B cell (primary cell): ENCODE measurements around the gene HAGH. TPM values are rescaled to one million over a fixed set of nuclear protein-coding genes. Genes with fewer than 3 reads are reported as not detected.

Experiments used
- ATAC-seq: fragments of 200-7000 bp; cut with Tn5 transposase; one replicate; pipeline ENCODE4 v1.10.0; 2021; ENCODE audit warnings: low read depth, mild to moderate bottlenecking, moderate number of reproducible peaks, moderate library complexity
- CTCF ChIA-PET: fragments of 350-600 bp; sonication (Branson Sonifier 250); formaldehyde crosslinking; loops from one replicate; lab custom pipeline; 2021; ENCODE audit warnings: antibody characterized with exemption, inconsistent platforms; lab: Charles Lee
- POLR2A ChIA-PET: fragments of 350-600 bp; sonication (Branson Sonifier 250); formaldehyde crosslinking; loops from one replicate; lab custom pipeline; 2021; ENCODE audit warnings: antibody characterized with exemption; lab: Charles Lee
- DNase-seq: peaks from one replicate; pipeline ENCODE4 v3.0.0; 2013
- H2AFZ ChIP-seq: 2 replicates; pipeline ENCODE4 v1.6.1; 2012; ENCODE audit warnings: mild to moderate bottlenecking, low read depth, low read length; ENCODE audit not compliant: insufficient read depth, poor library complexity, severe bottlenecking
- H3K27ac ChIP-seq, 2 donors: 1 replicate in 1 of 2; 2 replicates in 1 of 2; pipeline ENCODE4 v1.5.1; 2012 to 2013; ENCODE audit warnings: low read length in 2 of 2, mild to moderate bottlenecking in 2 of 2, moderate library complexity in 1 of 2
- H3K27me3 ChIP-seq, 4 experiments: fragments of 200-600 bp in 1 of 4; sonication (generic) in 1 of 4; replicated peaks in 1 of 4; 1 replicate in 2 of 4; 2 replicates in 2 of 4; pipeline versions ENCODE4 v1.6.1 to v1.7.0; 2013 to 2016; ENCODE audit warnings: low read length in 3 of 4, mild to moderate bottlenecking in 2 of 4, mixed read lengths in 1 of 4, moderate library complexity in 1 of 4; ENCODE audit not compliant: insufficient read depth in 4 of 4, control insufficient read depth in 3 of 4; ENCODE audit errors: control extremely low read depth in 1 of 4
- H3K36me3 ChIP-seq, 2 experiments: replicated peaks in 1 of 2; 1 replicate in 1 of 2; 2 replicates in 1 of 2; pipeline versions ENCODE4 v1.6.1 to v1.7.1; 2013; ENCODE audit warnings: low read length in 1 of 2; ENCODE audit not compliant: insufficient read depth in 2 of 2, control insufficient read depth in 1 of 2; ENCODE audit errors: control extremely low read depth in 1 of 2, extremely low read depth in 1 of 2
- H3K4me1 ChIP-seq, 2 donors: fragments of 200-600 bp in 1 of 2; sonication (generic) in 1 of 2; 1 replicate in 1 of 2; 2 replicates in 1 of 2; pipeline versions ENCODE4 v1.5.1 to v1.6.1; 2013 to 2017; ENCODE audit warnings: low read length in 2 of 2; ENCODE audit not compliant: control insufficient read depth in 2 of 2, insufficient read depth in 2 of 2
- H3K4me2 ChIP-seq: replicated peaks from 2 replicates; pipeline ENCODE3; 2012; ENCODE audit warnings: mild to moderate bottlenecking, low read depth, low read length; ENCODE audit not compliant: poor library complexity, severe bottlenecking
- H3K4me3 ChIP-seq, 5 experiments: fragments of 200-600 bp in 1 of 5; sonication (generic) in 1 of 5; 1 replicate in 3 of 5; 2 replicates in 2 of 5; pipeline versions ENCODE4 v1.5.1 to v1.7.0; 2011 to 2016; ENCODE audit warnings: low read length in 4 of 5, mild to moderate bottlenecking in 4 of 5, low read depth in 2 of 5, control low read depth in 1 of 5, moderate library complexity in 1 of 5; ENCODE audit not compliant: insufficient read depth in 1 of 5; ENCODE audit errors: control extremely low read depth in 1 of 5, extremely low read depth in 1 of 5
- H3K79me2 ChIP-seq: fragments of 200-600 bp; sonication (generic); one replicate; pipeline ENCODE4 v1.6.0; 2016; ENCODE audit warnings: low read length; ENCODE audit not compliant: control insufficient read depth, insufficient read depth
- H3K9ac ChIP-seq: fragments of 200-600 bp; sonication (generic); 2 replicates; pipeline ENCODE4 v1.6.1; 2017; ENCODE audit warnings: mild to moderate bottlenecking, low read length, moderate library complexity
- H3K9me3 ChIP-seq, 3 donors: one replicate each; pipeline versions ENCODE4 v1.6.1 to v1.7.1; 2013; ENCODE audit warnings: low read length in 2 of 3; ENCODE audit not compliant: control insufficient read depth in 2 of 3, insufficient read depth in 1 of 3; ENCODE audit errors: control extremely low read depth in 1 of 3
- H4K20me1 ChIP-seq: 2 replicates; pipeline ENCODE4 v1.6.0; 2012; ENCODE audit warnings: mild to moderate bottlenecking, low read length; ENCODE audit not compliant: insufficient read depth, control insufficient read depth, poor library complexity, severe bottlenecking
- H3K27ac Mint-ChIP-seq: one replicate; pipeline ENCODE4 v1.8.0; 2021; ENCODE audit warnings: mixed read lengths
- H3K27me3 Mint-ChIP-seq: one replicate; pipeline ENCODE4 v1.8.0; 2021; ENCODE audit warnings: mixed read lengths
- H3K4me1 Mint-ChIP-seq: one replicate; pipeline ENCODE4 v1.8.0; 2021; ENCODE audit warnings: mixed read lengths
- H3K4me3 Mint-ChIP-seq: one replicate; pipeline ENCODE4 v1.8.0; 2021; ENCODE audit warnings: mixed read lengths
- H3K9me3 Mint-ChIP-seq: one replicate; pipeline ENCODE4 v1.8.0; 2022; ENCODE audit warnings: mixed read lengths; ENCODE audit not compliant: insufficient read depth
- CTCF ChIP-seq: fragments of 200-600 bp; IDR thresholded peaks from one replicate; pipeline ENCODE4 v1.8.0; 2022; ENCODE audit warnings: antibody characterized with exemption, mild to moderate bottlenecking
- EZH2 ChIP-seq: IDR thresholded peaks from 2 replicates; pipeline ENCODE4 v1.6.1; 2012; ENCODE audit warnings: borderline replicate concordance, low read depth, mild to moderate bottlenecking, moderate library complexity, low read length; ENCODE audit not compliant: insufficient read depth, poor library complexity, severe bottlenecking
- WGBS: methylation state at CpG from one replicate; pipeline ENCODE4 v1.1.5; 2013; ENCODE audit warnings: missing lambda C conversion rate; ENCODE audit not compliant: insufficient coverage; 5-methylcytosine and 5-hydroxymethylcytosine counted together
- intact Hi-C: fragments of 100-400 bp; cut with micrococcal nuclease; formaldehyde crosslinking; loops from one replicate; pipeline ENCODE4 v1.10.0; 2022
- polyA plus RNA-seq: library from polyadenylated mRNA; depleted of rRNA; stranded (reverse); fragments of >200 nt; gene quantifications from 2 replicates; pipeline ENCODE4 v1.2.3, GENCODE V29; 2012
- total RNA-seq, 2 donors: library from RNA; stranded (reverse); fragments of 120-200 nt in 1 of 2; gene quantifications; 1 replicate in 1 of 2; 2 replicates in 1 of 2; pipeline versions ENCODE4 v1.2.3 to v1.2.4, GENCODE V29; 2013 to 2022

Gene HAGH
- total and polyA plus RNA-seq, 2 donors (not counting 1 experiment from before 2014, with no cell fraction given): 50.6 to 74.2 TPM

- intact Hi-C loops: loop anchor here (5.0 kb wide), 2 partner anchors 213 to 442 kb away; partner anchors contain the start of genes CRAMP1, IFT140 and RNPS1
- Mint-ChIP-seq H3K4me3 (peak overlapping the region; percentile 82), H3K27ac (peak overlapping the region; percentile 78), H3K4me1 (peaks cover 43% of the 10 kb centered on the region), H3K9me3 (no peaks in the 10 kb centered on the region), H3K27me3 (no peaks in the 10 kb centered on the region)
- peaks cover 0 to 18% of the 10 kb centered on the region in 2 experiments for H3K36me3 ChIP-seq
- H3K79me2 ChIP-seq: peaks cover 55% of the 10 kb centered on the region
- H3K9ac ChIP-seq: peak overlapping the region; percentile 84
- WGBS: 68% methylated on average over 14 of the region's 15 CpGs
- peak overlapping the region; percentile 37 to 69 for H3K27ac ChIP-seq
- CTCF ChIA-PET: interaction anchor here (1.6 to 2.0 kb wide), 2 partner anchors 43 to 120 kb away, joined by 4 to 5 read pairs; partner anchors contain the start of genes NUBP2 and SPSB3
- no peaks in the 10 kb centered on the region for H3K27me3 ChIP-seq
- ATAC-seq (no peak), DNase-seq (no peak)
- TF ChIP-seq EZH2: no peak
- no peak for TF ChIP-seq CTCF
- peak overlapping the region; percentile 98 for H2AFZ ChIP-seq
- H4K20me1 ChIP-seq: peaks cover 39% of the 10 kb centered on the region
- peak overlapping the region in 4 of 5 experiments; percentile 28 to 95 (median 62) for H3K4me3 ChIP-seq
- peaks cover 25% of the 10 kb centered on the region in 2 donors for H3K4me1 ChIP-seq
- H3K4me2 ChIP-seq: peak overlapping the region; percentile 82
- no peaks in the 10 kb centered on the region for H3K9me3 ChIP-seq
- POLR2A ChIA-PET: no interaction called here
Measured at GRCh38 chr16:1825381-1825863, 1.2 kb downstream of the HAGH start.

- WGBS: 91% methylated on average over 9 of the region's 9 CpGs
- Mint-ChIP-seq H3K4me3 (peak overlapping the region; percentile 32), H3K4me1 (peaks cover 32% of the 10 kb centered on the region), H3K9me3 (no peaks in the 10 kb centered on the region), H3K27ac (no peak overlapping the region), H3K27me3 (no peaks in the 10 kb centered on the region)
- no peak overlapping the region for H3K9ac ChIP-seq
- ChIA-PET CTCF (interaction anchor here (0.7 kb wide), 1 partner anchor 1148 kb away, joined by 3 read pairs; no protein-coding TSS in a partner anchor), POLR2A (no interaction called here)
- intact Hi-C loops: no loop called here
- no peak overlapping the region for H3K4me2 ChIP-seq
- H3K4me1 ChIP-seq: peaks cover 21 to 22% of the 10 kb centered on the region in 2 donors
- no peaks in the 10 kb centered on the region for H3K9me3 ChIP-seq
- DNase-seq: no peak
- H3K27me3 ChIP-seq: no peaks in the 10 kb centered on the region
- no peak overlapping the region for H3K27ac ChIP-seq
- peaks cover 45% of the 10 kb centered on the region for H4K20me1 ChIP-seq
- no peak overlapping the region for H2AFZ ChIP-seq
- no peak for TF ChIP-seq EZH2
- no peak for TF ChIP-seq CTCF
- H3K79me2 ChIP-seq: peaks cover 61% of the 10 kb centered on the region
- no peak for ATAC-seq
- H3K4me3 ChIP-seq: no peak overlapping the region
- peaks cover 0 to 27% of the 10 kb centered on the region in 2 experiments for H3K36me3 ChIP-seq
Measured at GRCh38 chr16:1823821-1824220, 2.8 kb downstream of the HAGH start.
